ENCODE measurements around the gene AFAP1L2. TPM values are rescaled to one million over a fixed set of nuclear protein-coding genes. Genes with fewer than 3 reads are reported as not detected.

The AFAP1L2 gene, protein sequence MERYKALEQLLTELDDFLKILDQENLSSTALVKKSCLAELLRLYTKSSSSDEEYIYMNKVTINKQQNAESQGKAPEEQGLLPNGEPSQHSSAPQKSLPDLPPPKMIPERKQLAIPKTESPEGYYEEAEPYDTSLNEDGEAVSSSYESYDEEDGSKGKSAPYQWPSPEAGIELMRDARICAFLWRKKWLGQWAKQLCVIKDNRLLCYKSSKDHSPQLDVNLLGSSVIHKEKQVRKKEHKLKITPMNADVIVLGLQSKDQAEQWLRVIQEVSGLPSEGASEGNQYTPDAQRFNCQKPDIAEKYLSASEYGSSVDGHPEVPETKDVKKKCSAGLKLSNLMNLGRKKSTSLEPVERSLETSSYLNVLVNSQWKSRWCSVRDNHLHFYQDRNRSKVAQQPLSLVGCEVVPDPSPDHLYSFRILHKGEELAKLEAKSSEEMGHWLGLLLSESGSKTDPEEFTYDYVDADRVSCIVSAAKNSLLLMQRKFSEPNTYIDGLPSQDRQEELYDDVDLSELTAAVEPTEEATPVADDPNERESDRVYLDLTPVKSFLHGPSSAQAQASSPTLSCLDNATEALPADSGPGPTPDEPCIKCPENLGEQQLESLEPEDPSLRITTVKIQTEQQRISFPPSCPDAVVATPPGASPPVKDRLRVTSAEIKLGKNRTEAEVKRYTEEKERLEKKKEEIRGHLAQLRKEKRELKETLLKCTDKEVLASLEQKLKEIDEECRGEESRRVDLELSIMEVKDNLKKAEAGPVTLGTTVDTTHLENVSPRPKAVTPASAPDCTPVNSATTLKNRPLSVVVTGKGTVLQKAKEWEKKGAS
- total RNA-seq (2022; extraction: Qiagen RNA extraction) = 19.3 to 24.0 TPM (median 21.7 TPM) in 5 replicates

DNA sequence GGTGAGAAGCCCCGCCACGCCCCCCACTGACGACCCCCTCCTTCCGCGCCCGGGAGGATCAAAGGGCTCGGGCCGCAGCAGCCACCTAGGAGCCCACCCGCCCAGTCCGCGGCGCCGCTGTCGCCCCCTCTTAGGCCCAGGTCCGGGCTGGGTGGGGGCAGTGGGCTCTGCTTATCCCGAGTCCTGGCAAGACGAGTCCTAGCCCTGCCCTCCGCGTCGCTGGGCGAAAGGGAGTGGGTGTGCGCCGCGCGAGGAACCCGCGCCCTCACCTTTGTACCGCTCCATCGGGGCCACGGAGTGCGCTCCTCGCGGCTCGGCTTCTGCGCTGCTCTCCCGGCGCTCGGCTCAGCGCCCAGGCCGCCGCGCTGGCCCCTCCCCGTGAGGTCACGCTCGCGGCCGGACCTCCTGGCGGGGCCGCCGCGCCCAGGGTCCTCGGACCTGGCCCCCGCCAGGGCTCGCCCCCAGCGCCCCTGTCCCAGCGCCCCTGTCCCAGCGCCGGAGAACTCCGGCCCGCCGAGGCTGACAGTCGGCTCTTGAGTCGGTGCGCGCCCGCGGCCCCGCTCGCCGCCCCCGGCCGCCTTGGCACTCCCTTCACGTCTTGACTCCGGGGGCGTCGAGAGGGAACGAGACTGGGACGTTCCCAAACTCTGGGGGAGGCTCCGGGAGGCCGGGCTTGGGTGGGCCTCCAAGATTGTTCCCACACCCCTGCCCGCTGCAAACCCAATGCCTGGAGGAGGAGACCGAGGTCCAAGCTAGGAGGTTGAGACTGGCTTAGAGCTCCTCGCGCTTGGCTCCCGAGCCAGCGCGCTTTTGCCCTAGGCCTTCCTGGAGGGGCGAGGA, at the start of gene AFAP1L2:
AFAP1L2 (minus strand) TSS at position 332 of the 840 bp plus-strand sequence; CDS start at position 285, 47 bp downstream.

Other genes with a start within 250 kb of the AFAP1L2 start
- gene CCDC186, start 230.3 kb downstream of the AFAP1L2 start, total RNA-seq (2022; extraction: Qiagen RNA extraction) = 4.0 to 6.1 TPM (median 5.0 TPM) in 5 replicates
- gene TDRD1, start 225.1 kb downstream of the AFAP1L2 start, total RNA-seq (2022; extraction: Qiagen RNA extraction) = not detected in 5 replicates
- gene VWA2, start 165.2 kb downstream of the AFAP1L2 start, total RNA-seq (2022; extraction: Qiagen RNA extraction) = 0.03 to 0.06 TPM (median 0.03 TPM) in 4 of 5 replicates, not detected in the other